GM12878 (cell line): ENCODE data around the gene ZFP1. TPM values are rescaled to one million over a fixed set of nuclear protein-coding genes. Genes with fewer than 3 reads are reported as not detected.

Experiments used
- E4F1 ChIP-seq: fragments of 450-650 bp; IDR thresholded peaks from 2 replicates; pipeline ENCODE4 v1.6.1; 2018; ENCODE audit warnings: borderline replicate concordance, mild to moderate bottlenecking; ENCODE audit not compliant: partially characterized antibody
- HDAC2 ChIP-seq: fragments of 200-600 bp; sonication (generic); IDR thresholded peaks from 2 replicates; pipeline ENCODE4 v1.6.1; 2017
- IRF3 ChIP-seq: fragments of 450-650 bp; IDR thresholded peaks from 2 replicates; pipeline ENCODE4 v1.6.1; 2014; ENCODE audit warnings: mild to moderate bottlenecking
- NKRF ChIP-seq: fragments of 450-650 bp; conservative IDR thresholded peaks from 2 replicates; pipeline ENCODE4 v1.6.1; 2017; ENCODE audit warnings: mild to moderate bottlenecking, moderate library complexity
- NR2C1 ChIP-seq: fragments of 450-650 bp; IDR thresholded peaks from 2 replicates; pipeline ENCODE4 v1.6.1; 2017; ENCODE audit warnings: antibody characterized with exemption, mild to moderate bottlenecking, moderate library complexity
- NR2C2 ChIP-seq: IDR thresholded peaks from 2 replicates; pipeline ENCODE4 v1.6.1; 2011; ENCODE audit warnings: borderline replicate concordance, low read depth; ENCODE audit not compliant: control insufficient read depth, insufficient read length
- RB1 ChIP-seq: fragments of 450-650 bp; formaldehyde crosslinking; IDR thresholded peaks from 2 replicates; pipeline ENCODE4 v1.6.1; 2017; ENCODE audit warnings: mild to moderate bottlenecking, borderline replicate concordance
- RFX5 ChIP-seq: IDR thresholded peaks from 2 replicates; pipeline ENCODE4 v1.6.1; 2011; ENCODE audit warnings: low read depth, low read length, improper control_type of control experiment
- polyA plus RNA-seq, 11 experiments: library from polyadenylated mRNA; depleted of rRNA in 4 of 11; unstranded in 6 of 11; stranded (reverse) in 5 of 11; fragments of >200 nt; fragmentation: Nextera tagmentation in 4 of 11; fragmentation: Illumina TruSeq in 1 of 11; extraction: Ambion mirVana in 4 of 11; extraction: Trizol in 1 of 11; gene quantifications; 1 replicate in 1 of 11; 2 replicates in 10 of 11; pipeline versions ENCODE4 v1.2.1 to v1.2.3, GENCODE V29; 2011 to 2016; ENCODE audit warnings: inconsistent platforms in 2 of 11, missing spikeins in 2 of 11, low read depth in 1 of 11
- total RNA-seq, 4 experiments: library from RNA; depleted of rRNA in 3 of 4; stranded (reverse); fragments of >200 nt in 3 of 4; fragmentation: Illumina TruSeq in 1 of 4; extraction: Trizol in 1 of 4; gene quantifications; 2 replicates each; pipeline versions ENCODE4 v1.2.1 to v1.2.3, GENCODE V29; 2013 to 2021

The ZFP1 gene
- total and polyA plus RNA-seq, 10 of the 15 experiments (the other 5 are each of a cell fraction or from before 2014, with no cell fraction given): 3.5 to 17.6 (median 14.7) TPM

- no peak for TF ChIP-seq E4F1
- TF ChIP-seq NR2C2: no peak
- TF ChIP-seq RB1: peak; percentile 72; the same call in 1 of the 2 replicates
- TF ChIP-seq NKRF: no peak
- no peak for TF ChIP-seq HDAC2
- TF ChIP-seq NR2C1: no peak
- TF ChIP-seq IRF3: no peak
- TF ChIP-seq RFX5: no peak
Measured at GRCh38 chr16:75110637-75111513, 37.4 kb upstream of the ZFP1 start (continued).
